Iris pigment epithelial cell (primary cell): Measurements from ENCODE around the gene GALNT13.

Experiments
- DNase-seq: peaks from one replicate; pipeline ENCODE4 v3.0.0-alpha.2; 2011; ENCODE audit warnings: low read depth

The GALNT13 gene

GRCh38 chr2:154125891-154126290 lies 254.2 kb downstream of the GALNT13 start:
- no peak for DNase-seq

- DNase-seq = no peak
Measured at GRCh38 chr2:154130821-154131220, 259.1 kb downstream of the GALNT13 start.

DNA sequence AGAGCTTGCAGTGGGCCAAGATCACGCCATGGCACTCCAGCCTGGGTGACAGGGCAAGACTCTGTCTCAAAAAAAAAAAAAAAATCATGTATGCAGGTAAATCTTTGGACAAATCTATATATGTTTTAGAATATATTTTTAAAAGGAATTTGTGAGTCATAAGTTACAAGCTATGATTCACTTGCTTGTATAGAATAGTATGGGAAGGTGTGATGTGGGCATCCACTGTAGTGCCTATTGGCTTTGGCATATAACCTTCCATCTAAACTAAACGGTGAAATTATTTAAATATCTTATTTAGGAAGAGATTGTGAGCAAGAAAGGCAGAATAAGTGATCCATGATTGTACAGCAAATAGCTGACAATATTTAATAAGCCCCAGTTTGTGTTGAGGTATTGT lies 261.1 kb downstream of the GALNT13 start:
- DNase-seq = no peak

DNA sequence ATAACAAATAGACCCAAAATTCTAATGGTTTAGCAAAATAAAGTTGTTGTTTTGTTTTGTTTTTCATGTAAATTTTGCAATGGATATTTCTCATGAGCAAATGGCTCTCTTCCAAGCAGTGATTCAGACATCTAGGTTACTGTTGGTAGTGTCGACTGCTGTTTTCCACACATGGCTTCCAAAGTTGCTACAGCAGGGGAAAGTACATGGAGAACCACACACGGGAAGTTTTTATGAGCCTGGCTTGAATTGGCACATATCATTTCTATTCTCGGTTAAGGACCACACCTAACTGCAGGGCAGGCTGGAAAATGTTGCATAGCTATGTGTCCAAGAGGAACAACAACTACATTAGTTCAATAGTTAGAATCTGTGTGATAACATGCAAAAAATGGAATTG lies 262.1 kb downstream of the GALNT13 start:
- no peak for DNase-seq

GRCh38 chr2:154140249-154141025 lies 268.7 kb downstream of the GALNT13 start:
- DNase-seq = no peak

DNA sequence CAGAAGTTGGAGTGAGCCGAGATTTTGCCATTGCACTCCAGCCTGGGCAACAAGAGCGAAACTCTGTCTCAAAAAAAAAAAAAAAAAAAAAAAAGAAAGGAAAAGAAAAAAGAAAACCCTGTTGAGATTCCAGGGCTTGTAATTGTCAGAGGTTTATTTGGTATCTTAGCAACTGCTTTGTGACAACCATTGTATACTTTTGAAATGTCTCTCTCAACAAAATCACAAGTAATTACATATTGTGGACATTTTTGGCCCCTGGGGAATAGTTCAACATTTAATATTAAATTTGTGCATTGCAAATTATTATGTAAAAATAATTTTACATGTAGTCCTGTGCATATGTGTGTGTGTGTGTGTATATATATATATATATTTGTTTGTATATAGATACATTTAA lies 270.8 kb downstream of the GALNT13 start:
- DNase-seq = no peak

DNA sequence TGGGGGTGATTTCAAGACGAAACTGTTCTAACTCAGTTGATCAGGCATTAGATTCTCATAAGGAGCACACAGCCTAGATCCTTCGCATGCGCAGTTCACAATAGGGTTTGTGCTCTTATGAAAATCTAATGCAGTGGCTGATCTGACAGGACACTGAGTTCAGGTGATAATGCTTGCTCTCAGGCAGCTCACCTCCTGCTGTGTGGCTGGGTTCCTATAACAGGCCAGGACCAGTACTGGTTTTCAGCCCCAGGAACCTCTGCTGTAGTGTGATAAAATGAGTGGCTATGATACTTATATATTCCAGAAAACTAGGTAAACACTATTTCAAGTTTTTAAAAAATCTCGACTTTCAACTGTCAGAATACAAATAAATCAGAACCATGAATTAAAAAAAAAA lies 271.4 kb downstream of the GALNT13 start:
- no peak for DNase-seq

DNA sequence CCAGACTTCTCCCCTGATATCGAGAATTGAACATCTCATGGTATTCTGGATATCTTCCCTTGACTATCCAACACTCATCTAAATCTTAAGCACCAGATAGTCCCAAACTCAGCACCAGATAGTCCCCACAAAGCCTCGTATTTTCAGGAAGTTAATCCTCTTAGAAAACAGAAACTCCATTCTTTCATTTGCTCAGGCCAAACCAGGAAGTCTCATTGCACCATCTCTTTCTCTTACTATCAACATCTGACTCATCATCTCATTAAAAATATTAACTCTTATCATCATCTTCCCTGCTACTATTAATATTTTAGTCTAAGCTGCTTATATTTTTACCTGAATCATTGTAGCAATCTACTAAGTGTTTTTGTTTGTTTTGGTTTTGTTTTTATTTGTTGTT lies 286.4 kb downstream of the GALNT13 start:
- DNase-seq = no peak

DNA sequence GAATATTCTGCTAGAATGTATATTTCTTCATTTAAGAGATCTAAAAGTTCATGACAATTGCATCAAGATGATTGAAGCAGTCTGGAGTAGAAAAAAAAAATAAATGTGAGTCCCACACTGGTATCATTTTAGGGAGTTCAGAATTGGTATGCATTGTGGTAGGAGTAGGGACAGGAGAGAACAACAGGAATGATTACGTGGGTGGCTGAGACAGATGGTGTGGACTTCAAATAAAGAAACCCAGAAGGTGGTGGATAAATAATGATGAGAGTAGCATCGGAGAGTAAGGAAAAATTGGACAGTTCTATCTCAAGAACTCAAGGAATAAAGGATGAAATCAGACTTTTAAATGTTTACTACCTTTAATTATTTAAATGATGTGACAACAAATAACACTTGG lies 289.6 kb downstream of the GALNT13 start:
- DNase-seq = no peak

DNA sequence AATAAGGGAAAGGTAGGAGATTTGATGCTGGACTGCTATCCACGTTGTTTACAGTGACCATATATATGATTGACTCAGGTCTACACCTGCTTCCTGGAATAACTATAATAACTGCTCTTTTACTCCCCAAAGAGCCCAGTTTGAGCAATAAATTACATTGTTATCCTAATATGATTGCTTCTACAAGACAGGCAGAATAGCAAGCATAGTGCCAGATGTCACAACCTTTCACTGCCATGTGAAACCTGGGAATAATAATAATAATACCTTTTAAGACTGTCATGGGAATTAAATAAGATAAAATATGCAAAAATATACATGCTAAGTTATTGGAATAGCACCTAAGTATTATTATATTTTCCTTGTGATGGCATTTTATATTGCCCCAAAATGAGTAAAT lies 298.7 kb downstream of the GALNT13 start:
- no peak for DNase-seq

DNA sequence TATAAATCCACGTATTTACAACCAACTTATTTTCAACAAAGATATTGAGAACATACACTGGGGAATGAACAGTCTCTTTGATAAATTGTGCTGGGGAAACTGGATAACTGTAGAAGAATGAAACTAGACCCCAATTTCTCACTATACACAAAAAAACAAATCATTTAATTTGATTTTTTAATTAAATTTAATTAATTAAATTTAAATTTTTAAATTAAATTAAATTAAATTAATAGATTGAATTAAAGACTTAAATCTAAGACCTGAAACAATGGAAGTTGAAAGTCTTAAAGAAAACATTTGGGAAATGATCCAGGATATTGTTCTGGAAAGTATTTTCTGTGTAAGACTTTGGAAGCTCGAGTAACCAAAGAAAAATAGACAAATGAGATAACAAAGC lies 301.4 kb downstream of the GALNT13 start:
- no peak for DNase-seq

GRCh38 chr2:154173919-154174318 lies 302.2 kb downstream of the GALNT13 start:
- DNase-seq = no peak

DNA sequence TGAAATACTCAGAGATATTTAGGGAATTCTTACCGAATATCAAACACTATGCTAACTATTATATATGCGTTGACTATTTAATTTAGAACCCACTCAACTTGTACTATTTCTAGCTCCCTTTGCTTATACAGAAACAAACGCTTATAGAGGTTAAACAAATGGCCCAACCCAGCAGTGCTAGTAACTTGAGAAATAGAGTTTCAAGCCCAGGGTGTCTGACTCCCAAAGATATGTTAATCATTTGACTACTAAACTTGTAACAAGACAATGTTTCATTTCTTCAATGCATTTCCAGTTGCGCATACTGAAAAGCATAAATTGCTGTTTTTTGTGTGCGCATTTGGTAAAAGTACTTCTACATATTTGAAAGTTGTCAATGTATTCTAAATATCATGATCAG lies 310.3 kb downstream of the GALNT13 start:
- no peak for DNase-seq

DNA sequence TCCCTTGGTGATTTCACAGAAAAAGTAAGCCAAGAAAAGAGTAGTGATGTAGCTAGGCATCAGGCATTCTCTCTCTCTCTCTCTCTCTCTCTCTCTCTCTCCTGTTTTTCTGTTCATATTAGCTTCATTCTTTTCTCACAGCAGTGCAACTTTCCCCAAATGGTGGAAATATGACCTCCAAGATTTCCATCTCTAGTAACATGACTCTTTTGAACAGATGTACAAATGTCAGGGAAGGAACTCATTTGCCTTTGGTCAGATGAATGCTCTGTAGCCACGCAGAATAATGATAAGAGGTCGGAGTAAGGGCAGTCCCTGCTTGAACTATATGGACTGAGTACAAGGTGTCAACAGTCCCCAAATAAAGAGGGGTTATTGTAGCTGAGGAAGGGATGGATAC lies 316.2 kb downstream of the GALNT13 start:
- DNase-seq = no peak

DNA sequence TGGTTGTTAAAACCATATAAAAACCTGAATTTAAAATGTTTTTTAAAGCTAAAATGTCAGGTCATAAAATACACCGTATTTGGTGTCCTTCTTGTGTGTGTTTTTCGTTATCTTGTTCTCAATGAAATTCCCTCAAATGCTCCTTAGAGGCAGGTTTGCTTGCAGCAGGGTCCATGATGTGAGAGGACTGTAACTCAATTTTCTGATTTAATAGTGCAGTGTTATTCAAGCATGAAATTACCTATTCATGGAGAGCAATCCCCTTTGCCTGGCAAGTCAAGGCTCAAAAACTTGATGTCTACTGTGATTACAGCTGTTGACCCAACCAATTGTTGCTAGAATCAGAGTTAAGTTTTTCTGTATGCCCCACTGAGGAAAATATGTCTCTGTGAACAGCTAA lies 318.2 kb downstream of the GALNT13 start:
- no peak for DNase-seq

GRCh38 chr2:154193246-154193645 lies 321.5 kb downstream of the GALNT13 start:
- no peak for DNase-seq

DNA sequence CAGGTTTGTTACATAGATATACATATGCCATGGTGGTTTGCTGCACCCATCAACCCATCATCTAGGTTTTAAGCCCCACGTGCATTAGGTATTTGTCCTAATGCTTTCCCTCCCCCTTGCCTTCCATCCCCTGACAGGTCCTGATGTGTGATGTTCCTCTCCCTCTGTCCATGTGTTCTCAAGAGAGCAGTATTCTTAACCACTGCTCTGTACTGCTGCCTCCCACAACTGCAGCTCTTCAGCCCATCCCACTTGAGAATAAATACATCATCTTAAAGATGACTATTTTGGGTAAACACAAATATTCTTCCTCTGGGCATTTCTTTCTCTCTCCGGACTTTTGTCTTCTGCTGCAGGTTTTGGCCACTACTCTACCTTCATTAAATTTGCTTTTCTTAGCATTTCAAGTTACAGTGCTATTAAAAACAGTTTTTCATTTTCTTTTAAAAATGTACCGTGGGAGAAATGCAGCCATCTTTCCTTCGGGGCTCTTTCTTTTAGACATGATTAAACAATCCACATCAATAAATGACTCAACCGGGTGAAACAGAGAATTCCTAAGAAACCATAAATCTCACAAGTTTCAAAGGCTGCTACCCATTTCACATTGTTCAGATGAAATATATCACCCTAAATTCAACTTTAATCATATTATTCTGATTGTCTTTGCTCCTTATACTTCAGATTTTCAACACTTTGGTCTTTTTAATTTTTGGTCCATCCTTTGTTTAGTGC lies 323.4 kb downstream of the GALNT13 start:
- DNase-seq = no peak

DNA sequence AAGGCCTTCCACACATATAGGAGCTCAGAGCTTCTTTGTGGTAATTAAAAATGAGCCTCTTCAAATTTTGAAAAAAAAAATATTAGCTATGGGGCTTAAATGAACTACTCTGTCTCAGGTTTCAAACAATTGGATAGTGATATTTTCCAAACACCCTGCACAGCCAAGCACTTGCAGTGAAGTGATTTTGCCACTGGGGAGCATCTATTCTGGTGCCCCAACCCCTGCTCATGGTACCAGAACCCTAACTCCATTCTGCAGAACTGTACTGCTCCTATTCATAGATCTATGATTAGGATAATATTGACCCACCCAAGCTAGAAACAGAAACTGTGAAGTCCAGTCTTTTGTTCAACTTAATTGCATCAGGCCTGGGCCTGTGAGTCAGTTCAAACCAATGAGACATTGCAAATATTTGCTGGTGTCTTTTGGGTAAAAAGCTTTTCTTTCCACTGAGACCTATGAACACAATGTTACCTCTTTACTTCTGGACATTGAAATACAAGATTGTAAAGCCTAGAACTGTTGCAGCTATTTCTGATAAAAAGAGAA lies 324.0 kb downstream of the GALNT13 start:
- DNase-seq = no peak

DNA sequence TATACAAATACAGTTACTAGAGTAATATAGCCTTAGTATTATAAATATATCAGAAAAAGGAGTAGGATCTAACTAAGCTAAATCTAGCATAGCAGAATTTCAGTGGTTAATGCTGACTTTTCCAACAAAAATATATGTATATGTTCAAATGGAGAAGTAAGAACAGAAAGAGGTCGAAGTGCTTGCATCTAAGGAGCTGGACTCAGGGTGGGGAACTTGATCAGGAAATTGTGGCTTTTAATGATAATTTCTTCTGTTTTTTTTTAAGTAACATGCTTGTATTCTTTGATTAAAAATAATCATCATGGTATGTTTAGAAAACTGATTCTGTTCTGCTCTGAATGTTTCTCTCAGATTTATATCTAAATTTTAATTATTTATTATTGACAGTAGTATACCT lies 327.1 kb downstream of the GALNT13 start:
- no peak for DNase-seq

DNA sequence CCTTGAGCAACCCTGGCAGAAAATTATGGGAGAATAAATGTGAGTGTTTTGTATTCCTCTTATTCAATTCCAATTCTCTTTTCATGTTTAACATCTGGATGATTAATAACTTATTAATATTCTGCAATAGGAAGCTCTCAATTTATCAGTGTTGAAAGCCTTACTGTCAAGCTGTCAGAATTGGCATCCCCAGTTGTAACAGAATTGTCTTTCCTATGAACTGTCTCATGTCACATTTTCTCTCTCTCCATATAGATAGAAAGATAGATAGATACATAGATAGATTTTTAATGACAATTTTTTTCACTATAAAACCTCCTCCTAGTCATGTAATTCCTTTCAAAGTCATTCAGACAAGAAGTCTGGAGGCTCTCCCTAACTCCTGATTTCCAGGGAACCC lies 331.5 kb downstream of the GALNT13 start:
- no peak for DNase-seq

GRCh38 chr2:154203902-154204301 lies 332.2 kb downstream of the GALNT13 start:
- DNase-seq = no peak

GRCh38 chr2:154207288-154208047 lies 335.7 kb downstream of the GALNT13 start:
- no peak for DNase-seq

GRCh38 chr2:154223726-154224125 lies 352.0 kb downstream of the GALNT13 start:
- no peak for DNase-seq
